Stimulated activated CD4-positive, alpha-beta T cell treated with anti-CD3 and anti-CD28 coated beads, Interleukin-12 subunit alpha, Interleukin-12 subunit beta, amount 100 ng/mL, for 24 hours (primary cell): Measurements from ENCODE around the gene NMNAT3.
A peak's percentile ranks its signal among the peaks of the same experiment; 100 is the strongest.

Experiments used
- DNase-seq, 2 experiments: peaks; one replicate each; pipeline ENCODE4 v3.0.0-alpha.2; 2020; ENCODE audit warnings: low read depth in 2 of 2

Gene NMNAT3

GRCh38 chr3:139677388-139678155 lies at the start of gene NMNAT3:
Gene NMNAT3 (minus strand): TSS chr3:139677972. CDS start chr3:139627724, 50,248 bp downstream.
- DNase-seq, result peak; percentile 56 to 73

GRCh38 chr3:139721370-139721769 lies 43.6 kb upstream of the NMNAT3 start:
- no peak for DNase-seq

GRCh38 chr3:139718415-139718814 lies 40.6 kb upstream of the NMNAT3 start:
- DNase-seq, result no peak

GRCh38 chr3:139716908-139717485 lies 39.2 kb upstream of the NMNAT3 start:
- DNase-seq, result no peak

GRCh38 chr3:139715743-139716360 lies 38.1 kb upstream of the NMNAT3 start:
- no peak for DNase-seq

- DNase-seq, result no peak
Observed at GRCh38 chr3:139715166-139715565, 37.4 kb upstream of the NMNAT3 start.

GRCh38 chr3:139710212-139710611 lies 32.4 kb upstream of the NMNAT3 start:
- DNase-seq, result no peak

- DNase-seq, result no peak
Observed at GRCh38 chr3:139705631-139706030, 27.9 kb upstream of the NMNAT3 start.

- no peak for DNase-seq
Observed at GRCh38 chr3:139696314-139696604, 18.5 kb upstream of the NMNAT3 start.

- no peak for DNase-seq
Observed at GRCh38 chr3:139695426-139696313, 17.9 kb upstream of the NMNAT3 start.

- DNase-seq, result no peak
Observed at GRCh38 chr3:139695007-139695406, 17.2 kb upstream of the NMNAT3 start.

- DNase-seq, result no peak
Observed at GRCh38 chr3:139694542-139694941, 16.8 kb upstream of the NMNAT3 start.

- no peak for DNase-seq
Observed at GRCh38 chr3:139691619-139692018, 13.8 kb upstream of the NMNAT3 start.

GRCh38 chr3:139689708-139690228 lies 12.0 kb upstream of the NMNAT3 start:
- no peak for DNase-seq

- no peak for DNase-seq
Observed at GRCh38 chr3:139689122-139689521, 11.3 kb upstream of the NMNAT3 start.

- DNase-seq, result no peak
Observed at GRCh38 chr3:139687431-139687830, 9.7 kb upstream of the NMNAT3 start.

- no peak for DNase-seq
Observed at GRCh38 chr3:139686624-139687023, 8.9 kb upstream of the NMNAT3 start.

- no peak for DNase-seq
Observed at GRCh38 chr3:139686206-139686605, 8.4 kb upstream of the NMNAT3 start.

GRCh38 chr3:139679220-139679775 lies 1.5 kb upstream of the NMNAT3 start:
- no peak for DNase-seq

GRCh38 chr3:139676632-139677387 lies 962 bp downstream of the NMNAT3 start:
- DNase-seq, result no peak

- no peak for DNase-seq
Observed at GRCh38 chr3:139676108-139676507, 1.7 kb downstream of the NMNAT3 start.
